HG02759 (cell line): Measurements from ENCODE around the gene OR2W1.

Experiments
- ATAC-seq: cut with Tn5 transposase; IDR thresholded peaks from one replicate; pipeline ENCODE4 v1.9.1; 2021; ENCODE audit warnings: mild to moderate bottlenecking, moderate library complexity; ENCODE audit not compliant: unreplicated experiment

The OR2W1 gene

GRCh38 chr6:29045075-29045474 is at the start of gene OR2W1:
TSS of gene OR2W1 (minus strand) at chr6:29045175. CDS start at chr6:29045175, 0 bp downstream.
- ATAC-seq, result no peak

GRCh38 chr6:29092957-29093356 is 48.0 kb upstream of the OR2W1 start:
- ATAC-seq, result no peak

GRCh38 chr6:29087213-29087612 is 42.2 kb upstream of the OR2W1 start, which contains the start of gene OR2B3:
TSS of gene OR2B3 (minus strand) at chr6:29087313. CDS start at chr6:29087248, 65 bp downstream.
- no peak for ATAC-seq

- no peak for ATAC-seq
Observed at GRCh38 chr6:29082457-29082856, 37.5 kb upstream of the OR2W1 start.

GRCh38 chr6:29081312-29081711 is 36.3 kb upstream of the OR2W1 start:
- no peak for ATAC-seq

GRCh38 chr6:29079203-29079602 is 34.2 kb upstream of the OR2W1 start:
- ATAC-seq, result no peak

- ATAC-seq, result no peak
Observed at GRCh38 chr6:29071831-29072723, 27.1 kb upstream of the OR2W1 start.

GRCh38 chr6:29051680-29052079 is 6.7 kb upstream of the OR2W1 start:
- ATAC-seq, result no peak

GRCh38 chr6:29035951-29036350 is 9.0 kb downstream of the OR2W1 start:
- ATAC-seq, result no peak

GRCh38 chr6:29028821-29029220 is 16.2 kb downstream of the OR2W1 start:
- ATAC-seq, result no peak

GRCh38 chr6:29025927-29026585 is 18.9 kb downstream of the OR2W1 start:
- no peak for ATAC-seq

GRCh38 chr6:29021434-29021833 is 23.5 kb downstream of the OR2W1 start:
- ATAC-seq, result no peak

GRCh38 chr6:29019629-29020028 is 25.3 kb downstream of the OR2W1 start:
- no peak for ATAC-seq

- ATAC-seq, result no peak
Observed at GRCh38 chr6:29017428-29017802, 27.6 kb downstream of the OR2W1 start.

GRCh38 chr6:29016559-29017427 is 28.2 kb downstream of the OR2W1 start:
- peak; percentile 82 for ATAC-seq

- no peak for ATAC-seq
Observed at GRCh38 chr6:29014729-29015608, 30.0 kb downstream of the OR2W1 start.

- ATAC-seq, result no peak
Observed at GRCh38 chr6:29011276-29011734, 33.7 kb downstream of the OR2W1 start.

GRCh38 chr6:29009358-29009757 is 35.6 kb downstream of the OR2W1 start:
- ATAC-seq, result no peak

- ATAC-seq, result no peak
Observed at GRCh38 chr6:29008089-29008488, 36.9 kb downstream of the OR2W1 start.
